NCI-H146 treated with DMSO at 0.1 percent for 48 hours (cell line): ENCODE results near the gene BCL2L12.
A peak's percentile ranks its signal among the peaks of the same experiment; 100 is the strongest.
"Not testable (repeated sequence)": the region's sequence is repeated elsewhere in the genome, so short reads cannot be mapped to it uniquely, and the experiment has no call there.

Experiments used
- DNase-seq: peaks from one replicate; lab custom pipeline; 2025; ENCODE audit not compliant: unreplicated experiment; lab: John Stamatoyannopoulos, UW

The BCL2L12 gene

GRCh38 chr19:49665351-49666119 is at the start of gene BCL2L12, which contains the start of gene IRF3:
Gene BCL2L12 (plus strand): TSS chr19:49665933. CDS start chr19:49666693, 760 bp downstream.
Gene IRF3 (minus strand): TSS chr19:49665857. CDS start chr19:49664838, 1,019 bp downstream.
- peak; percentile 92 for DNase-seq

GRCh38 chr19:49616532-49616931 is 49.2 kb upstream of the BCL2L12 start:
- DNase-seq: no peak

GRCh38 chr19:49616945-49617344 is 48.8 kb upstream of the BCL2L12 start:
- no peak for DNase-seq

GRCh38 chr19:49617860-49618259 is 47.9 kb upstream of the BCL2L12 start:
- DNase-seq: not testable (repeated sequence)

GRCh38 chr19:49624967-49625910 is 40.5 kb upstream of the BCL2L12 start:
- DNase-seq: no peak

GRCh38 chr19:49626226-49626625 is 39.5 kb upstream of the BCL2L12 start:
- no peak for DNase-seq

- no peak for DNase-seq
These were observed 36.1 kb upstream of the BCL2L12 start for GRCh38 chr19:49629659-49630058.

- DNase-seq: no peak
These were observed 34.6 kb upstream of the BCL2L12 start for GRCh38 chr19:49631014-49631588.

- no peak for DNase-seq
These were observed 34.0 kb upstream of the BCL2L12 start for GRCh38 chr19:49631610-49632192.

- DNase-seq: no peak
These were observed 33.2 kb upstream of the BCL2L12 start for GRCh38 chr19:49632576-49632975.

- DNase-seq: not testable (repeated sequence)
These were observed 32.5 kb upstream of the BCL2L12 start for GRCh38 chr19:49633273-49633672.

- DNase-seq: no peak
These were observed 30.1 kb upstream of the BCL2L12 start for GRCh38 chr19:49635530-49636232.

- peak; percentile 21 for DNase-seq
These were observed 29.4 kb upstream of the BCL2L12 start for GRCh38 chr19:49636233-49636932.

GRCh38 chr19:49637821-49638738 is 27.7 kb upstream of the BCL2L12 start:
- DNase-seq: no peak

- DNase-seq: no peak
These were observed 26.2 kb upstream of the BCL2L12 start for GRCh38 chr19:49639401-49640112.

- DNase-seq: peak; percentile 100
These were observed 25.4 kb upstream of the BCL2L12 start, which contains the start of gene RRAS for GRCh38 chr19:49640113-49640898. Gene RRAS (minus strand): TSS chr19:49640143. CDS start chr19:49640098, 45 bp downstream.
